ENCODE results near the gene ACOXL.

Gene ACOXL

DNA sequence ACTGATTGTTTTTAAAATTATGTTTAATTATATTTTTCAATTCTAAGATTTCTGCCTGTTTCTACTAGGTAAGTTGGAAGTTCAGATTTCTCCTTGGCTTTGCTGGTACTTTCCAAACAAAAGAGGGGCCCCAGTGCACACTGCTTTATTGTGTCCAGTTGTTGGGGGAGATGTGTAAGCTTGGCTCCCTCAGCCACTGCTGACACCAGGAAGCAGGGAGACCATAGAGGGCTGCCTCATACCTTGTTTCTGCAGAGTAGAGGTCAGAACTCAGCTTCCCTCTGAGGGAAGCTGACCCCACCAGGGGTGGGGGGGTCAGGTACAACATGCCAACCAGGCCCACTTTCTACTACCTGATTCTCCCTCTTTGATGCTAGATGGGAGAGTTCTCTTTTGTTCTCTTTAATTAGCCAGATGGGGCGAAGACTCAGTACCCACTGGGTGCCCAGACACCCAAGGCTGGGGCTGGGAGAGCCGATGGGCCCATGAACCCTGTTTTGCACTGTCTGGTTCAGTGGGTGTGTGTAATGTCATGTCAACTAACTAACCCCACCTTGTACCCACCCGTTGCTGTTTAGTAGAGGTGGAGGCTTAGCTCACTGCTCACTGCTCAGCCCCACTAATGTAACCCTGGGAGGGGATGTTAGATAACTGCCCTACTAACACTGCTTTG is 403.0 kb downstream of the ACOXL start:
- Histone ChIP-seq H3K9me3 (replicated peaks; ENCODE audit: low read length) (no peaks in the 10 kb centered on the region), H3K9ac (ENCODE audit: low read depth, low read length) (no peak overlapping the region), H3K4me2 (ENCODE audit: low read length) (no peak overlapping the region), H3K4me1 (ENCODE audit: control insufficient read depth, insufficient read depth, low read length) (peaks cover 5% of the 10 kb centered on the region), H3K36me3 (ENCODE audit: insufficient read depth, low read length) (no peaks in the 10 kb centered on the region), H3K27me3 (ENCODE audit: control insufficient read depth, insufficient read depth, low read length) (no peaks in the 10 kb centered on the region), H3K4me3 (ENCODE audit: low read length) (no peak overlapping the region)

DNA sequence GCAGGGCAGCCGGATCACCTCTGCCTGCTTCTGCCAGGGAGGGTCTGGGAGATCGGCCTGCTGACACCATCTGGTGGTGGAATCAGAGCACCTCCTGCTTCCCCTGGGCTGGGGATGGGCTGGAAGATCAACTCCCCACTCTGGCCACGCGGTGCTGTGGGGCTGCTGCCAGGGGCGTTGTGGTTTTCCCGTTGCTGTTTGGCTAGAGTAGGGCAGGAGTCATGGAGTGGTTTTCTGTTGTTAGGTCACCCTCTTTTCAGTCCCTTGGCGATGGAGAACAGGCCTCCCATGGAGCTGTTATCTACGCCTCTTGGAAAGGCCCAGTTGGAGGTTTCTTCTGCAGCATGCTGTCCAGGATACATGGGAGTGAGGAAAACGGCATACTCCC is 403.5 kb downstream of the ACOXL start:
- no peak overlapping the region for H3K4me2 ChIP-seq (ENCODE audit: low read length)
- peaks cover 5% of the 10 kb centered on the region for H3K4me1 ChIP-seq (ENCODE audit: control insufficient read depth, insufficient read depth, low read length)
- no peaks in the 10 kb centered on the region for H3K36me3 ChIP-seq (ENCODE audit: insufficient read depth, low read length)
- H3K9me3 ChIP-seq (replicated peaks; ENCODE audit: low read length), result no peaks in the 10 kb centered on the region
- no peak overlapping the region for H3K9ac ChIP-seq (ENCODE audit: low read depth, low read length)
- no peaks in the 10 kb centered on the region for H3K27me3 ChIP-seq (ENCODE audit: control insufficient read depth, insufficient read depth, low read length)
- H3K4me3 ChIP-seq (ENCODE audit: low read length), result no peak overlapping the region

DNA sequence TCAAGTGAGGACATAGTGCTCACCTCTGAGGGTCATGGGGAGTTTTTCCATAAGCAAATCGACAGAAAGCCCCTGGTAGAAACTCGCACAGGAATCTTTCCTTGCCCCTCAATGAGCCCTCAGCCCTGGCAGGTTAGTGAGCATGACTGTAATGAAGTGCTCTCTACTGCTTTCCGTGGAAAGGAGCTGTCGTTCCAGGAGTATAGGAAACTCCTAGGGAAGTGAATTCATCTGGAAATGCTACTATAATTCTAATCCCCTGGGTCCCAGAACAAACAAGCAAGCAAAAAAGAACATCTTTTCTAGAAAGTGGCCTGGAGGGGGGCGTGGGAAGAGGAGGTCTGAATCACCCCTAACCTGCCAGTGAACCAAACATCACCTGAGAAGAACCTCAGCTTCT is 406.5 kb downstream of the ACOXL start:
- Histone ChIP-seq H3K9me3 (replicated peaks; ENCODE audit: low read length) (no peaks in the 10 kb centered on the region), H3K4me1 (ENCODE audit: control insufficient read depth, insufficient read depth, low read length) (peaks cover 5% of the 10 kb centered on the region), H3K9ac (ENCODE audit: low read depth, low read length) (no peak overlapping the region), H3K36me3 (ENCODE audit: insufficient read depth, low read length) (no peaks in the 10 kb centered on the region), H3K4me2 (ENCODE audit: low read length) (no peak overlapping the region), H3K27me3 (ENCODE audit: control insufficient read depth, insufficient read depth, low read length) (no peaks in the 10 kb centered on the region), H3K4me3 (ENCODE audit: low read length) (no peak overlapping the region)

DNA sequence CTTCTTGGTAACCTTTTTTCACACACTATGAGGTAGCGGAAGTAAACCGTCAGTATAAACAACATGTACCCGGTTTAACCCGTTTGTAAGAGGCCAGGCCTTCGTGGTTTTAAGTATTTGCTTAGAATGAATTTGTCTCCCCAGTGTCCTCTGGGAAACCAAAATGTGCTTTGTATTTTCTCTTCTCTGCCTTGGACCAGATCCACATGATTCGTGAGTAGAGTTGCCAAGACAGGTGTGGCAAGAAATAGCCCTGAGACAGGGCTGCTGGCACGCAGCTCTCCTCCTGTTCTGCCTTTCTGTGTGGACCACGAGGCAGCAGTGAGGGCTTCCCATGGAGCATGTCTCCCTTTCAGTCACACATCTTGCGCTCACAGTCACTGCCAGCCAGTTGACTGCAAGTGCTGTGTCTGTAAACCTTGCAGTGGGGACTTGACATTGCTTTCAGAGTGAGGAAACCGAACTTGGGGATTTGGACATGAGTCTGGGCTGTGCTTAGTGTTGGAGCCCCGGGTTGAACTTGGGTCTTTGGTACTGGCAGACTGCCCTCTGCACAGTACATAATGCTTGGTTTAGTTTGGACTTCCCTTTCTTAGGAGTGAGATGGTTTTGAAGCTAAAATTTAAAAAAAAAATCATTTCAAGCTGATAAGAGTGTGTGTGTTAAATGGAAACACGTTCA is 407.4 kb downstream of the ACOXL start:
- Histone ChIP-seq H3K36me3 (ENCODE audit: insufficient read depth, low read length) (no peaks in the 10 kb centered on the region), H3K4me3 (ENCODE audit: low read length) (no peak overlapping the region), H3K4me1 (ENCODE audit: control insufficient read depth, insufficient read depth, low read length) (peaks cover 5% of the 10 kb centered on the region), H3K4me2 (ENCODE audit: low read length) (no peak overlapping the region), H3K9me3 (replicated peaks; ENCODE audit: low read length) (no peaks in the 10 kb centered on the region), H3K9ac (ENCODE audit: low read depth, low read length) (no peak overlapping the region), H3K27me3 (ENCODE audit: control insufficient read depth, insufficient read depth, low read length) (no peaks in the 10 kb centered on the region)

DNA sequence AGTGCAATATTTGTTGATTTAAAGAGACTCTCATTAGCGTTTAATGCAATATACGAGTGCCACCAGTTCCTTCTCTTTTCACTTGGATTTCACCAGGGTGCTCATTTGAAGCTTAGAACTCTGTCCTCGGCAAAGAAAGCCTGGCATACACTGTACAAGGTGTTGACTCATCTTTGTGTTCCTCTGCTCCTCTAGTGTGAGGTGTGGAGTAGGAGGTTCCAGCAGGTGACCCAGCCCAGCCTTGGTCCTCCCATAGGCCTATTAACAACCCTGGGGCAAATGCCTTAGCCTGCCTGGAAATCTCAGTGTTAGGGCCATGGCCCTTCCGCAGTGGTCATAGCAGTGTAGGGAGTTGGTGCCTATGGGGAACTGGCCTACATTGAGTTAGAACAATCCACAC is 408.4 kb downstream of the ACOXL start:
- Histone ChIP-seq H3K4me1 (ENCODE audit: control insufficient read depth, insufficient read depth, low read length) (peaks cover 5% of the 10 kb centered on the region), H3K36me3 (ENCODE audit: insufficient read depth, low read length) (no peaks in the 10 kb centered on the region), H3K4me3 (ENCODE audit: low read length) (no peak overlapping the region), H3K9ac (ENCODE audit: low read depth, low read length) (no peak overlapping the region), H3K27me3 (ENCODE audit: control insufficient read depth, insufficient read depth, low read length) (no peaks in the 10 kb centered on the region), H3K4me2 (ENCODE audit: low read length) (no peak overlapping the region), H3K9me3 (replicated peaks; ENCODE audit: low read length) (no peaks in the 10 kb centered on the region)

DNA sequence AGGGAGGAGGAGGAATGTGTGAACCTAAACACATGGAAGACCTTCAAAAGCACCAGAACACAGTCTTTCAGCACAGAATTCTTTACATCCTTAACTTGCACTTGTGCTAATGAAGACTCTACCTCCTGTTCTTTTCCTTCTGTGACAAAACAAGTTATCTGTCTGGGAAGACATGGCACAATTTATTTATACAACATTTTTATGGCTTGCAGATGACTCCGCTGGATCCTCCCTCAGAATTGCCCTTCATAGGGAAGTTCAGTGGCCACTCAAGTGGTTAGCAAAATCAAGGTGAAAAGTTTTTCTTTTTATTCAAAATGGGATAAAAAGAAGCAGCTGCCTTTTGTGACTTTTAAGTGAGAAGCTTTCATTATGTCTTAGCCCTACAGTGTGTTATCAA is 409.7 kb downstream of the ACOXL start:
- Histone ChIP-seq H3K9ac (ENCODE audit: low read depth, low read length) (no peak overlapping the region), H3K36me3 (ENCODE audit: insufficient read depth, low read length) (no peaks in the 10 kb centered on the region), H3K9me3 (replicated peaks; ENCODE audit: low read length) (no peaks in the 10 kb centered on the region), H3K4me2 (ENCODE audit: low read length) (no peak overlapping the region), H3K4me1 (ENCODE audit: control insufficient read depth, insufficient read depth, low read length) (peaks cover 5% of the 10 kb centered on the region), H3K4me3 (ENCODE audit: low read length) (no peak overlapping the region), H3K27me3 (ENCODE audit: control insufficient read depth, insufficient read depth, low read length) (no peaks in the 10 kb centered on the region)

DNA sequence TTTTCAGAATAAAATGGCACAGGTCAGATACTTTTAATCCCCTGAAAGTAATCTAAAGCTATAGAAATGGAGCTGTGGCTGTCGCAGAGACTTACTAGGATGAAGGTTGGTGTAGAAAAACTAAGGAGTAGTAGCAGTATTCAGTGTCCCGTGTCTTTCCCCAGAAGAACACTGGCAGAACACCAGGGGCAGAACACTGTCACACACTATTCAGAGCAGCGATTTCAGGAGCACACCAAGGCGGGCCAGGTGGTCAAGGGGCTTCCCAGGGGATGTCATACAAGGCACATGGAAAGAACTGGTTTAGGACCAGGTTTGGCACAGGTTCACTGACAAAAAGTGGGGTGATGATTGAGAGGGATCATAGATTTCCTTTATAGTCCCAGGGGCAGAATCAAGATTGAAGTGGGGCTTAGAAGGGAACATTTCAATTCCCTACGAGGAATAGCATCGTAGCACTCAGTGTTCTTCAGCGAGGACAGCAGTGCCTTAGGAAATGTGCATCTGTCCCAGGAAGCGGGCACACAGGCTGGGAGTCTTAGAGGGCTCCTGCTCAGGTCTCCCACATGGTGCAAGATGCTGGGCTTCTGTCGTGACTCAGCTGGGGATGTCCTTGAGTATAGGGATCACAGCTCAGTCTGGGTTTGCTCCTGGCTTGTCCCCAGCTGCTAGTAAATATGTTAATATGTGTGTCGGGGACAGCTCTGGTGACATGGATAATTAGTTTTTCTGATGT is 410.9 kb downstream of the ACOXL start:
- Histone ChIP-seq H3K4me3 (ENCODE audit: low read length) (no peak overlapping the region), H3K4me1 (ENCODE audit: control insufficient read depth, insufficient read depth, low read length) (peaks cover 5% of the 10 kb centered on the region), H3K9me3 (replicated peaks; ENCODE audit: low read length) (no peaks in the 10 kb centered on the region), H3K36me3 (ENCODE audit: insufficient read depth, low read length) (no peaks in the 10 kb centered on the region), H3K4me2 (ENCODE audit: low read length) (no peak overlapping the region), H3K27me3 (ENCODE audit: control insufficient read depth, insufficient read depth, low read length) (no peaks in the 10 kb centered on the region), H3K9ac (ENCODE audit: low read depth, low read length) (no peak overlapping the region)

DNA sequence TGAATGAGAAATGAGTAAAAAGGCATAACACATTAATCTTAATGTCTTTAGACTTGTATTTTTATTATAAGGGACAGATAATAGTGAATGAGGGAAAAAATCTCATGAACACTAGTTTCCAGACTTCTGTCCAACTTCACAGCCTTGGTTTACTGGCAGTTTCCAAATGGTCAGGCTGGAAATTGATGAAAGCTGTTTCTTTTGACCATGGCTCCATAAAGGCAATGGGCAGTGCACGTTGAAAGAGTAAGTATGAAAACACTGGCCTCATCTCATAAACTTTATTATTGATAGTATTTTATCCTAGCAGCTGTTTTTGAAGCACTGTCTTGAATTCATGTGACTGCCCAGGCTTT is 411.4 kb downstream of the ACOXL start:
- H3K36me3 ChIP-seq (ENCODE audit: insufficient read depth, low read length), result no peaks in the 10 kb centered on the region
- H3K9ac ChIP-seq (ENCODE audit: low read depth, low read length), result no peak overlapping the region
- H3K4me3 ChIP-seq (ENCODE audit: low read length), result no peak overlapping the region
- H3K9me3 ChIP-seq (replicated peaks; ENCODE audit: low read length), result no peaks in the 10 kb centered on the region
- H3K27me3 ChIP-seq (ENCODE audit: control insufficient read depth, insufficient read depth, low read length), result no peaks in the 10 kb centered on the region
- H3K4me2 ChIP-seq (ENCODE audit: low read length), result no peak overlapping the region
- H3K4me1 ChIP-seq (ENCODE audit: control insufficient read depth, insufficient read depth, low read length), result peaks cover 5% of the 10 kb centered on the region

DNA sequence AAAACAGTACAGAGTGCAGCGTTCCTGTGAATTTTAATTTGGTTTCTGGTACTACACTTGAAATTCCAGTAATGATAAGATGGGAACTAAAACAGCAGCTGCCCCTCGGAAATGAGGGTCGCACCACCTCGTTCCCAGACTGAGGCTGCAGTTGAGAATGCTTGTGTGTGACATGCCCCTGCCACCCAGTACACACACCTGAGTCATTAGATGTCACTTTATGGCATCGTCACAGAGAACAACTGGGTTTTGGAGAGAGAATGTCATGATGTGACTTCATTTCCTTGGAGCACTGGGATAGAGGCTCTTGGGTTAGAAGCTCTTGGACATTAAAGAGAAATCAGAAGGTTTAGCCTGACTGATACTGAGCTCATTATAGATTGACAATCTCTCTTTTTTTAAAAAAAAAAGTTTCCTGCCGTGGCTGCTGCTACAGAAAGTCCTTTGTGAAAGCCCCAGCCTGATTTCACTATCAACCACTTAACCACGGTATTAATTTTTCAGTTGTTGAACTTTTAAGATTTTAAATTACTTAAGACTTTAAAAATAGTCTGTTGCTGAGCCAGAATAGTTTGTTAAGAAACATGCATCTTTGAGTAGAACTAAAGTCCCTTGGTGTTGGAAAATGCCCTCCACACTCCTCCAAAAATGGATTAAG is 412.9 kb downstream of the ACOXL start:
- Histone ChIP-seq H3K36me3 (ENCODE audit: insufficient read depth, low read length) (no peaks in the 10 kb centered on the region), H3K4me2 (ENCODE audit: low read length) (no peak overlapping the region), H3K4me1 (ENCODE audit: control insufficient read depth, insufficient read depth, low read length) (no peaks in the 10 kb centered on the region), H3K9me3 (replicated peaks; ENCODE audit: low read length) (no peaks in the 10 kb centered on the region), H3K4me3 (ENCODE audit: low read length) (no peak overlapping the region), H3K27me3 (ENCODE audit: control insufficient read depth, insufficient read depth, low read length) (no peaks in the 10 kb centered on the region), H3K9ac (ENCODE audit: low read depth, low read length) (no peak overlapping the region)

DNA sequence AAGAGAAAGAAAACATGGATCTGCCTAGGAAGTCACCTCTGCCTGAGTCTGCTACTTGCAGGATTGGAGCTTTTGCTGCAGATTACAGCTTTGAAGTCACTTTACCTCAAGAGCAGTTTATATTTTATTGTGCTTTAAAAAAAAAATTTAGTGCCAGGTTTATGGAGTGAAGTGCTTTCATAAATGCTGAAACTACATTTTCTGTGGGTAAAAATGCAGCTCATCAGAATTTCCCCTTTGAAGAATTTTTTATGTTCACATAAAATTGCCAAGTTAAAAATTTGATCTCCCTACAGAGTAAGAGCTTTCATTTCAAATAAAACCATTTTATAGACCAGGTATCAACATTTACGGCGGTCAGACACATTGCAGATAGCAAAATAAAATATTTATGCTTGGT is 413.6 kb downstream of the ACOXL start:
- H3K27me3 ChIP-seq (ENCODE audit: control insufficient read depth, insufficient read depth, low read length), result no peaks in the 10 kb centered on the region
- H3K9ac ChIP-seq (ENCODE audit: low read depth, low read length), result no peak overlapping the region
- no peaks in the 10 kb centered on the region for H3K9me3 ChIP-seq (replicated peaks; ENCODE audit: low read length)
- no peaks in the 10 kb centered on the region for H3K4me1 ChIP-seq (ENCODE audit: control insufficient read depth, insufficient read depth, low read length)
- no peaks in the 10 kb centered on the region for H3K36me3 ChIP-seq (ENCODE audit: insufficient read depth, low read length)
- H3K4me3 ChIP-seq (ENCODE audit: low read length), result no peak overlapping the region
- no peak overlapping the region for H3K4me2 ChIP-seq (ENCODE audit: low read length)

DNA sequence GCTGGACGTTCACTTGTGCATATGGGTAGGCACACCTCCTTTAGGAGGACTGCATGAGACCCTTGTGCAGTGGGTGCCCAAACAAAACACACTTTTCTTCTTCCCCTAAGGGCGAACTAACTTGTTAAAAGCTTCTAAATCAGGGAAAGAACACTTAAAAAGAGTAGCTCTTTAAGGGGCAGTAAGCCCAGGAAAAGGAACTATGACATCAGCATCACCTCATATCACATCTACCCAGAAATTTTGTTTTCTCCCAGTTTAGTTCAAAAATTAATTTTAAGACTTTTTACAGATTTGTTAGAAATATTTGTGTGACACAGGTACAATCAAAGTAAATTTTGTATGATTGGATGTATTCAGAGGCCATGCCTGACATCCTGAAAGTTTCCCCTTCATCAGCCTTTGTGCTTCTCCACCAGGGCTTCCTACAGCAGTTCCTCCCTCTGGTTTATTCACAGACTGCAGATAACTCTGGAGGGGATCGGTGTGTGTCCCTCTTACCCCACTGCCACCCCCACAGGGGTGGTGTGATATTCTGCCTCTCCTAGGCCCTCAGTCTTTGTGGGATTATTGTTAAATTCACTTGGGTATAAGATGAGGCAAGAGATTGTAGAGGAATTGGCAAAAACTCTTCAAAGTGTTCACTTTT is 416.0 kb downstream of the ACOXL start:
- Histone ChIP-seq H3K9me3 (replicated peaks; ENCODE audit: low read length) (no peaks in the 10 kb centered on the region), H3K4me1 (ENCODE audit: control insufficient read depth, insufficient read depth, low read length) (no peaks in the 10 kb centered on the region), H3K4me3 (ENCODE audit: low read length) (no peak overlapping the region), H3K4me2 (ENCODE audit: low read length) (no peak overlapping the region), H3K9ac (ENCODE audit: low read depth, low read length) (no peak overlapping the region), H3K27me3 (ENCODE audit: control insufficient read depth, insufficient read depth, low read length) (no peaks in the 10 kb centered on the region), H3K36me3 (ENCODE audit: insufficient read depth, low read length) (no peaks in the 10 kb centered on the region)

All from skeletal muscle satellite cell (primary cell).